Peyer's patch (tissue), 4 donors: Measurements from ENCODE around the gene PKNOX2.

Experiments used
- POLR2A ChIP-seq, 2 donors: fragments of 450-650 bp; IDR thresholded peaks; one replicate each; pipeline ENCODE4 v1.5.1; 2017; ENCODE audit warnings: antibody characterized with exemption in 2 of 2, mild to moderate bottlenecking in 2 of 2, moderate library complexity in 2 of 2
- TF ChIP-seq, protein P1 (sequence below), 6 experiments: fragments of 450-650 bp in 4 of 6; fragments of 200-600 bp in 2 of 6; sonication (generic) in 1 of 6; IDR thresholded peaks; one replicate each; pipeline ENCODE4 v1.5.1; 2017 to 2019; ENCODE audit warnings: antibody characterized with exemption in 6 of 6, mild to moderate bottlenecking in 3 of 6, moderate library complexity in 1 of 6

DNA sequence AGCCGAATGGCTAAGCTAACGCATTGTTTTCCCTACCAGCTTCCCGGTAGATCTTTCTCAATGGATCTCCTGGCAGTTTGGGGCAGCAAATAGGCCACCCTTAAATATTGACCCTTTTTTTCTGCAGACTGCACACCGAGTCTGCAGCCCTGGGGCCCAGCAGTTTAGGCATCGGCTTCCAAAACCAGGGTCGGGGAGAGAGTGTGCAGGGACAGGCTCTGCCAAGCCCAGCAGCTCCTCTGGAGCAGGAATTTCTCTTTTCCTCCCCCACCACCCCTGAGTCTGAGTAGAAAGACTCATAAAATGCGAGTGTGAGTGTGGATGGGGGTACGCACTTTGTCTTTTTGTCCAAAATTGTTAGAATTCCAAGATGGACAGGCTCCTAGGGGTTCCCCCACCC lies 218.3 kb downstream of the PKNOX2 start:
- TF ChIP-seq, protein P1, sequence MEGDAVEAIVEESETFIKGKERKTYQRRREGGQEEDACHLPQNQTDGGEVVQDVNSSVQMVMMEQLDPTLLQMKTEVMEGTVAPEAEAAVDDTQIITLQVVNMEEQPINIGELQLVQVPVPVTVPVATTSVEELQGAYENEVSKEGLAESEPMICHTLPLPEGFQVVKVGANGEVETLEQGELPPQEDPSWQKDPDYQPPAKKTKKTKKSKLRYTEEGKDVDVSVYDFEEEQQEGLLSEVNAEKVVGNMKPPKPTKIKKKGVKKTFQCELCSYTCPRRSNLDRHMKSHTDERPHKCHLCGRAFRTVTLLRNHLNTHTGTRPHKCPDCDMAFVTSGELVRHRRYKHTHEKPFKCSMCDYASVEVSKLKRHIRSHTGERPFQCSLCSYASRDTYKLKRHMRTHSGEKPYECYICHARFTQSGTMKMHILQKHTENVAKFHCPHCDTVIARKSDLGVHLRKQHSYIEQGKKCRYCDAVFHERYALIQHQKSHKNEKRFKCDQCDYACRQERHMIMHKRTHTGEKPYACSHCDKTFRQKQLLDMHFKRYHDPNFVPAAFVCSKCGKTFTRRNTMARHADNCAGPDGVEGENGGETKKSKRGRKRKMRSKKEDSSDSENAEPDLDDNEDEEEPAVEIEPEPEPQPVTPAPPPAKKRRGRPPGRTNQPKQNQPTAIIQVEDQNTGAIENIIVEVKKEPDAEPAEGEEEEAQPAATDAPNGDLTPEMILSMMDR (IDR thresholded peaks at IDR 0.05): no peak
- TF ChIP-seq POLR2A (IDR thresholded peaks at IDR 0.05): no peak
